ENCODE measurements around the gene LHCGR.
"Not testable (repeated sequence)": the region's sequence is repeated elsewhere in the genome, so short reads cannot be mapped to it uniquely, and the experiment has no call there.

Gene LHCGR

DNA sequence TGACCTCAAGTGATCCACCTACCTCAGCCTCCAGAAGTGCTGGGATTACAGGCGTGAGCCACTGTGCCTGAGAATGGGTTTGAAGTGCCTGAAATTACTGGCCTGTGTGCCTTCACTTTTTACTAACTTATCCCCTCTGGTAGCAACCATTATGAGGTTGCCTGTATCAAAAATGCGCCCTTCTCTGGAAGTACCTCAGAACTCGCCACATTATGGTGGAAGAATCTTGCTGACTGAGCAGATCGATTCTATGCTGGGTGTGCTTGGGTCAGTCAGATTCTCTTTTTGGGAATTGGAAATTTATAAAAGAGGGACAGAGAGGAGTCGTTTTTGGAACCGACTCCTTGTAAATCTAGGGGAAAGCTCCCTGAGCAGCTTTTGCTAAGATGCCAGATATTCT, 8.2 kb downstream of the LHCGR start:
- TF ChIP-seq, protein P1, sequence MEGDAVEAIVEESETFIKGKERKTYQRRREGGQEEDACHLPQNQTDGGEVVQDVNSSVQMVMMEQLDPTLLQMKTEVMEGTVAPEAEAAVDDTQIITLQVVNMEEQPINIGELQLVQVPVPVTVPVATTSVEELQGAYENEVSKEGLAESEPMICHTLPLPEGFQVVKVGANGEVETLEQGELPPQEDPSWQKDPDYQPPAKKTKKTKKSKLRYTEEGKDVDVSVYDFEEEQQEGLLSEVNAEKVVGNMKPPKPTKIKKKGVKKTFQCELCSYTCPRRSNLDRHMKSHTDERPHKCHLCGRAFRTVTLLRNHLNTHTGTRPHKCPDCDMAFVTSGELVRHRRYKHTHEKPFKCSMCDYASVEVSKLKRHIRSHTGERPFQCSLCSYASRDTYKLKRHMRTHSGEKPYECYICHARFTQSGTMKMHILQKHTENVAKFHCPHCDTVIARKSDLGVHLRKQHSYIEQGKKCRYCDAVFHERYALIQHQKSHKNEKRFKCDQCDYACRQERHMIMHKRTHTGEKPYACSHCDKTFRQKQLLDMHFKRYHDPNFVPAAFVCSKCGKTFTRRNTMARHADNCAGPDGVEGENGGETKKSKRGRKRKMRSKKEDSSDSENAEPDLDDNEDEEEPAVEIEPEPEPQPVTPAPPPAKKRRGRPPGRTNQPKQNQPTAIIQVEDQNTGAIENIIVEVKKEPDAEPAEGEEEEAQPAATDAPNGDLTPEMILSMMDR (IDR thresholded peaks at IDR 0.05) = no peak

DNA sequence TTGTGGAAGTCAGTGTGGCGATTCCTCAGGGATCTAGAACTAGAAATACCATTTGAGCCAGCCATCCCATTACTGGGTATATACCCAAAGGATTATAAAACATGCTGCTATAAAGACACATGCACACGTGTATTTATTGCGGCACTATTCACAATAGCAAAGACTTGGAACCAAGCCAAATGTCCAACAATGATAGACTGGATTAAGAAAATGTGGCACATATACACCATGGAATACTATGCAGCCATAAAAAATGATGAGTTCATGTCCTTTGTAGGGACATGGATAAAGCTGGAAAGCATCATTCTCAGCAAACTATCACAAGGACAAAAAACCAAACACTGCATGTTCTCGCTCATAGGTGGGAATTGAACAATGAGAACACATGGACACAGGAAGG, 16.3 kb downstream of the LHCGR start:
- not testable (repeated sequence) for H3K27ac ChIP-seq, H3K4me3 ChIP-seq

More for the DNA sequence above, 8.2 kb downstream of the LHCGR start:
- no peak overlapping the region for H3K27ac ChIP-seq
- H3K4me3 ChIP-seq = no peak overlapping the region
- DNase-seq (ENCODE audit: low spot score) = no peak

DNA sequence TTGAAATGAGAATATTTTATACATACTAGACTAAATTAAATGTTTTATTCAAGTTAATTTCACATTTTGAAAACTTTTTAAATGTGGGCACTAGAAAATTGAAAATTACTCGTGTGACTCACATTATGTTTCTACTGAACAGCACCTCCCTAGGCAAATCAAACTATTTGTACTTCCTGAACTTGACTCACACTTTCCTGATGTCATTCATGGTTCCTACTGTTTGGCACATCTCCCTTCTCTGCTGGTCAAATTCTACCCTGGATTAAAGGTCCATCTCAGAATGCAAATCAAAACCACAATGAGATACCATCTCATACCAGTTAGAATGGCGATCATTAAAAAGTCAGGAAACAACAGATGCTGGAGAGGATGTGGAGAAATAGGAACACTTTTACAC, 16.7 kb downstream of the LHCGR start:
- Histone ChIP-seq H3K4me3 (no peak overlapping the region), H3K27ac (no peak overlapping the region)
- TF ChIP-seq, protein P1 (IDR thresholded peaks at IDR 0.05) = no peak
- no peak for DNase-seq (ENCODE audit: low spot score)

More for the DNA sequence above, 16.3 kb downstream of the LHCGR start:
- not testable (repeated sequence) for DNase-seq (ENCODE audit: low spot score)

DNA sequence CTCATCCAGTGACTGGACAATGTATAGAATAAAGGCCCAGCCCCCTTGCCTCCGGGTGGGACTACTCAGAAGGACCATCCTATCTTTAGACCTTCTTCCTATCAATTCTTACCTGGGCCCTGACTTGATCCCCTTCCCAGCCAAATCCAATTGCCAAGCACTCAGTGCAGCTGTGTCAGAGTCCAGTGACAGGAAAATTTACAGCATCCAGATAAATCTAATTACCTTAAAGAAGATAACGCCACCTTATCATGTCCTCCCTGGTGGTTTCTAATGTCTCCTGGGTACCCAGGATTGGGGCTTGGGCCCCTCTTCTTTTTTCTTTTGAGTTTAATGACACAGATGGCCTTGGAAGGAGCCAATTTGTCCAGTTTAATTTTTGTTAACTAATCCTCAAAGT, 19.3 kb downstream of the LHCGR start:
- no peak for DNase-seq (ENCODE audit: low spot score)
- Histone ChIP-seq H3K27ac (no peak overlapping the region), H3K4me3 (no peak overlapping the region)
- TF ChIP-seq, protein P1 (IDR thresholded peaks at IDR 0.05) = no peak

DNA sequence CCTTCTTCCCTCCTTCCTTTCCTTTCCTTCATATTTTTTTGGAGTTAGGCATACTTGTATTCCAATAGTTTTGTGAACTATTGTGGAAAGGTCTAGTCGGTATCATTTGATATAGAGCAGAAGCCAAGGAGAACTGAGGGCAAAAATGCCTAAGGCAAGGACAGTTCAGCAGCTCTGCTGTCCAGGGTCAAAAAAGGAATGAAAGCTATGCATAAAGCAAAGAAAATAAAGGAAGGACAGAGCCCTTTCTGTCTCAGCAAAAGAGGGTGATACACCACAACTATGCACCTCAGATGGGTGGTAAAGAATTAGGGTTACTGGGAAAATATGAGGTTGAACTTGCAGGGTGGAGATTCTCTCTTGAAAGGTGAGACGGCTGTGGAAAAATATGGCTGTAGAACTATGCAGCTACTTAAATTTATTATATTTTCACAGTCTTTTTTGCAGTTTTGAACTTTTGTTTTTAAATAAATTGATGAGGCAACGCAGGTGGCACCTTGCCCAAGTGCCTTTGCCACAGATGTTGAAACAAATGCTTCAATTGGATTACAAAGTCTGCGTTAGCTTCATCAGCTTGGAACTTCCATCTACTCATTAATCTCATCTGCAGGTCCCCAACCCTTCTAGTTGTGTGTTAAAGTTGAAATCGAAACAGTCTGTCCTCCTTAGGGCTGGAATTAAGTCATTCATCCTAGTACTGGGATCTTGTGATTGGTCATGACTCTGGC, 20.8 kb downstream of the LHCGR start:
- no peak overlapping the region for H3K27ac ChIP-seq
- H3K4me3 ChIP-seq = no peak overlapping the region
- TF ChIP-seq, protein P1 (IDR thresholded peaks at IDR 0.05) = no peak
- DNase-seq (ENCODE audit: low spot score) = no peak

DNA sequence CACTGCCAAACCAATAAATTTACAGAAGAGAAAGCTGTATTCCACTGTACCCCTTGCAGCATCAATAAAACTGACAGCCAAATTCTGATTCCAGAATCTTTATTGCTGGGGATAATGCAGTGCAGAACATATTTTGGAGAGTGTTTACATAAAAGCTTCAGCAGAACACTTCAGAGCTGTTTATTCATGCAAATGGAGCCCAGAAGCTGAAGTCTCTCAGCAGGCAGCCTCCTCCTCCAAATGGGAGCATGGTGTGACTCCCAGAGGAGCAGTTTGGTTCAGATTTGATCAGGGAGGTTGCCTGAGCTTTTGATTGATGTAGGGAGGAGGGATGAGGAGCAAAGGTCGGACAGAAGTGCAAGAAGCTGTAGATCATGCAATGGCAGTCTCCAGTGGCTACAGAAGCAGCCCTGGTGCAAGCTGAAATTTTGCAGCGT, 22.4 kb downstream of the LHCGR start:
- H3K27ac ChIP-seq = no peak overlapping the region
- TF ChIP-seq, protein P1 (IDR thresholded peaks at IDR 0.05) = no peak
- H3K4me3 ChIP-seq = no peak overlapping the region
- no peak for DNase-seq (ENCODE audit: low spot score)

DNA sequence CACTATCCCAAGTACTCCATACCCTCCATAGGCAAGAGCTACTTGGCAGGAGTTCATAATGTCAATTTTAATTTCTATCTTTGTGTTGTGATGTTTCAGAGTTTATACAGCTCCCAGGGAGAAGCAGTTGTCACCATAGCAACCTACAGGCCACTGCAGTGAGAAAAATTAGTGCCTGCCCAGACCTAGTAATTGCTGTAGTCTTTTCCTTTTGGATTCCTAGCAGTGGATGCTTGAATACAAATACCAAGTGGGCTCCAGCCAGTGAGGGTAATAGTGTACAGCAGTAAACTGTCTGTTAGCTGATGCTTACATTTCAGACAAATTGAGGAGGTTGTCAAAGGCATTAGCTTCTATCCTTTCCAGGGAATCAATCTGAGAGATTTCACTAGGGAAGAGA, 26.7 kb downstream of the LHCGR start:
- no peak for DNase-seq (ENCODE audit: low spot score)
- H3K27ac ChIP-seq = no peak overlapping the region
- no peak overlapping the region for H3K4me3 ChIP-seq
- TF ChIP-seq, protein P1 (IDR thresholded peaks at IDR 0.05) = no peak
